ENCODE results near the gene URB1. TPM values are rescaled to one million over a fixed set of nuclear protein-coding genes. Genes with fewer than 3 reads are reported as not detected.

Gene URB1
- polyA plus RNA-seq, 1 of the 3 experiments (the other 2 are of a cell fraction) = 9.9 TPM

DNA sequence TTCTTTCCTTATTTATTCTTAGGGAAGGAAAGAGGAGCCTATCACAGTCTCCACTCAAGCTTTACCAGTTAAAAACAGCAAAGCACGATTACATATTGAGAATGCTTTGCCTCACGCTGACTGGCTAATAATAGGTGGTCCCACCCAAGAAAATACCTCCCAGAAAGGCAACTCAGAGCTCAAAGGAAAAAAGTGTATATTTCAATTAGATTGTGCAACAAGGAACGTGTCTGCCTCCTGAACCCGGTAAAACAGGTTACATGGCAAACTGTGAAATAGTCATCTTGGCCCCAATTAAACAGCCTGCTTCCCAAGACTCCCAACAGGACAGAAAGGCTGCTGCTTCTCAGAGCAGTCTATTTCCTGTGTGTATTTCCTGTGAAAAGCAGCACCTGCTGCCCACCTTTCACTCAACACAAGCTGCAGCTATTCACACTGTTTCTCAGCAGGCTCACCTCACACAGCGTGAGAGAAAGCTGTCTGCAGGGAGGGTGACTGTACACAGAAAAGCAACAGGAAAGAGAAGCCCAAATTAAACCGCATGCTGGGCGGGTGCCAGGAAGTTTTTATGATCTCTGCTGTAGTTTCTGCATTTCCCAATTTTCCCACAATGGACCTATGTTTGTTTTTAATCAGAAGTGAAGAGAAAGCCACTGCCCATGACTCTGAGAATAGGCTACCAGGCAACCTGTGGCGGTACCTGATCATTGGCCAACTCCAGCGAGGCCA is 44.0 kb downstream of the URB1 start:
- WGBS (ENCODE audit: low lambda C conversion rate) = over 99% methylated on average over 9 of the region's 9 CpGs
- H3K4me3 ChIP-seq (ENCODE audit: low read depth in 2 of 2, low read length in 1 of 2) = no peak overlapping the region
- no peaks in the 10 kb centered on the region for H3K27me3 ChIP-seq (ENCODE audit: insufficient read depth)
- H2AFZ ChIP-seq (ENCODE audit: low read depth) = no peak overlapping the region
- H3K4me2 ChIP-seq = no peak overlapping the region
- no peaks in the 10 kb centered on the region for H3F3A ChIP-seq (replicated peaks; ENCODE audit: insufficient read depth)
- CTCF ChIA-PET = interaction anchor here (1.3 kb wide), 1 partner anchor 563 kb away, joined by 3 read pairs; no protein-coding TSS in a partner anchor
- H3K79me2 ChIP-seq (ENCODE audit: insufficient read depth) = peaks cover 14% of the 10 kb centered on the region; the same call in 1 of the 2 replicates
- peaks cover 8% of the 10 kb centered on the region; the same call in 1 of the 2 replicates for H3K9me3 ChIP-seq
- POLR2A ChIA-PET = no interaction called here
- H3K27ac ChIP-seq (ENCODE audit: low read depth in 2 of 2, low read length in 1 of 2) = no peak overlapping the region
- H3K9ac ChIP-seq = no peak overlapping the region
- H4K20me1 ChIP-seq (ENCODE audit: insufficient read depth) = no peaks in the 10 kb centered on the region
- H3K4me1 ChIP-seq (ENCODE audit: control insufficient read depth in 1 of 2, insufficient read depth in 2 of 2, low read depth in 1 of 2, low read length in 1 of 2) = peaks cover 0 to 10% of the 10 kb centered on the region in 2 experiments; a peak in 1 of 4 replicates
- peaks cover 72 to 97% of the 10 kb centered on the region in 2 experiments for H3K36me3 ChIP-seq (replicated peaks in 1 of 2; ENCODE audit: control insufficient read depth in 1 of 2, insufficient read depth in 2 of 2, low read length in 1 of 2)
- TF ChIP-seq JUND (IDR thresholded peaks at IDR 0.05) (no peak), EP300 (IDR thresholded peaks at IDR 0.05; ENCODE audit: borderline replicate concordance in 1 of 2, low read depth in 1 of 2, low read length in 1 of 2) (no peak), GATA2 (CRISPR knock-in tag; IDR thresholded peaks at IDR 0.05) (no peak), RFX5 (IDR thresholded peaks at IDR 0.05; ENCODE audit: low read length) (no peak), NFIC (IDR thresholded peaks at IDR 0.05; ENCODE audit: borderline replicate concordance) (no peak), CHD2 (IDR thresholded peaks at IDR 0.05; ENCODE audit: low read length, partially characterized antibody) (no peak), POLR2AphosphoS5 (IDR thresholded peaks at IDR 0.05; ENCODE audit: low read depth, low read length) (no peak)
- TF ChIP-seq, protein P1, sequence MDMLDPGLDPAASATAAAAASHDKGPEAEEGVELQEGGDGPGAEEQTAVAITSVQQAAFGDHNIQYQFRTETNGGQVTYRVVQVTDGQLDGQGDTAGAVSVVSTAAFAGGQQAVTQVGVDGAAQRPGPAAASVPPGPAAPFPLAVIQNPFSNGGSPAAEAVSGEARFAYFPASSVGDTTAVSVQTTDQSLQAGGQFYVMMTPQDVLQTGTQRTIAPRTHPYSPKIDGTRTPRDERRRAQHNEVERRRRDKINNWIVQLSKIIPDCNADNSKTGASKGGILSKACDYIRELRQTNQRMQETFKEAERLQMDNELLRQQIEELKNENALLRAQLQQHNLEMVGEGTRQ (IDR thresholded peaks at IDR 0.05; ENCODE audit: borderline replicate concordance, low read depth, low read length) = no peak
- no peaks in the 10 kb centered on the region for H3K9me2 ChIP-seq
- DNase-seq = no peak

DNA sequence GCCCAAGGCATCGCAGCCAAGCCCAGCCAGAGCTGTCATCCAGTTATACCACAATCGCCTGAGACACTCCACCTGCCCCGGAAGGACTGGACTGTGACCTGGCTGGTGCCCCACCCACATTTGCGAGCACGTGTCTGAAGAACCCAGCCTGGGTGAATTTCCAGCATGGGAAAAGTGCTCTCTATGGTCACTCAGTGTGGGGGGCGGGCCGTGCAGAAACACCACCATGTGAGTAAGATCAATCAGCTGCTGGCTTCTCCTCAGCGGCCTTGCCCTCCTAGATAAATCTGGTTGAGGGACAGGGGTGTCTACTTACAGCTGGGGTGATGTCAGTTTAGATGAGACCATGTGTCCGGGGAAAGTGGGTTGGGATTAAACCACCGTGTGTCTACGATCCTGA is 44.8 kb downstream of the URB1 start:
- ChIA-PET CTCF (no interaction called here), POLR2A (no interaction called here)
- Histone ChIP-seq H3K9ac (no peak overlapping the region), H4K20me1 (ENCODE audit: insufficient read depth) (no peaks in the 10 kb centered on the region), H3K9me3 (peaks cover 8% of the 10 kb centered on the region; the same call in 1 of the 2 replicates), H2AFZ (ENCODE audit: low read depth) (no peak overlapping the region), H3K79me2 (ENCODE audit: insufficient read depth) (peaks cover 15% of the 10 kb centered on the region; the same call in 1 of the 2 replicates), H3K36me3 (replicated peaks in 1 of 2; ENCODE audit: control insufficient read depth in 1 of 2, insufficient read depth in 2 of 2, low read length in 1 of 2) (peaks cover 74 to 97% of the 10 kb centered on the region in 2 experiments), H3K27me3 (ENCODE audit: insufficient read depth) (no peaks in the 10 kb centered on the region), H3K4me3 (ENCODE audit: low read depth in 2 of 2, low read length in 1 of 2) (no peak overlapping the region), H3K27ac (ENCODE audit: low read depth in 2 of 2, low read length in 1 of 2) (no peak overlapping the region), H3F3A (replicated peaks; ENCODE audit: insufficient read depth) (peaks cover 4% of the 10 kb centered on the region), H3K4me2 (no peak overlapping the region), H3K4me1 (ENCODE audit: control insufficient read depth in 1 of 2, insufficient read depth in 2 of 2, low read depth in 1 of 2, low read length in 1 of 2) (peaks cover 0 to 6% of the 10 kb centered on the region in 2 experiments; a peak in 1 of 4 replicates), H3K9me2 (no peaks in the 10 kb centered on the region)
- 99% methylated on average over 11 of the region's 11 CpGs for WGBS (ENCODE audit: low lambda C conversion rate)
- no peak for DNase-seq
- TF ChIP-seq SMC3 (IDR thresholded peaks at IDR 0.05; ENCODE audit: low read depth, low read length) (no peak), RFX5 (IDR thresholded peaks at IDR 0.05; ENCODE audit: low read length) (no peak), FOSL2 (IDR thresholded peaks at IDR 0.05; ENCODE audit: borderline replicate concordance, low read depth) (no peak), RCOR1 (IDR thresholded peaks at IDR 0.05; ENCODE audit: low read length) (no peak), JUND (IDR thresholded peaks at IDR 0.05) (no peak)
- TF ChIP-seq, protein P2, sequence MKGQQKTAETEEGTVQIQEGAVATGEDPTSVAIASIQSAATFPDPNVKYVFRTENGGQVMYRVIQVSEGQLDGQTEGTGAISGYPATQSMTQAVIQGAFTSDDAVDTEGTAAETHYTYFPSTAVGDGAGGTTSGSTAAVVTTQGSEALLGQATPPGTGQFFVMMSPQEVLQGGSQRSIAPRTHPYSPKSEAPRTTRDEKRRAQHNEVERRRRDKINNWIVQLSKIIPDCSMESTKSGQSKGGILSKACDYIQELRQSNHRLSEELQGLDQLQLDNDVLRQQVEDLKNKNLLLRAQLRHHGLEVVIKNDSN (IDR thresholded peaks at IDR 0.05; ENCODE audit: borderline replicate concordance, low read depth) = no peak
- TF ChIP-seq, protein P3, sequence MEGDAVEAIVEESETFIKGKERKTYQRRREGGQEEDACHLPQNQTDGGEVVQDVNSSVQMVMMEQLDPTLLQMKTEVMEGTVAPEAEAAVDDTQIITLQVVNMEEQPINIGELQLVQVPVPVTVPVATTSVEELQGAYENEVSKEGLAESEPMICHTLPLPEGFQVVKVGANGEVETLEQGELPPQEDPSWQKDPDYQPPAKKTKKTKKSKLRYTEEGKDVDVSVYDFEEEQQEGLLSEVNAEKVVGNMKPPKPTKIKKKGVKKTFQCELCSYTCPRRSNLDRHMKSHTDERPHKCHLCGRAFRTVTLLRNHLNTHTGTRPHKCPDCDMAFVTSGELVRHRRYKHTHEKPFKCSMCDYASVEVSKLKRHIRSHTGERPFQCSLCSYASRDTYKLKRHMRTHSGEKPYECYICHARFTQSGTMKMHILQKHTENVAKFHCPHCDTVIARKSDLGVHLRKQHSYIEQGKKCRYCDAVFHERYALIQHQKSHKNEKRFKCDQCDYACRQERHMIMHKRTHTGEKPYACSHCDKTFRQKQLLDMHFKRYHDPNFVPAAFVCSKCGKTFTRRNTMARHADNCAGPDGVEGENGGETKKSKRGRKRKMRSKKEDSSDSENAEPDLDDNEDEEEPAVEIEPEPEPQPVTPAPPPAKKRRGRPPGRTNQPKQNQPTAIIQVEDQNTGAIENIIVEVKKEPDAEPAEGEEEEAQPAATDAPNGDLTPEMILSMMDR (IDR thresholded peaks at IDR 0.05) = no peak
